ENCODE measurements around the gene NREP. TPM values are rescaled to one million over a fixed set of nuclear protein-coding genes. Genes with fewer than 3 reads are reported as not detected.
"Not testable (repeated sequence)": the region's sequence is repeated elsewhere in the genome, so short reads cannot be mapped to it uniquely, and the experiment has no call there.

Gene NREP
- total and polyA plus RNA-seq, 7 experiments from 2014 or later: 3.5 to 28.7 (median 9.0) TPM

DNA sequence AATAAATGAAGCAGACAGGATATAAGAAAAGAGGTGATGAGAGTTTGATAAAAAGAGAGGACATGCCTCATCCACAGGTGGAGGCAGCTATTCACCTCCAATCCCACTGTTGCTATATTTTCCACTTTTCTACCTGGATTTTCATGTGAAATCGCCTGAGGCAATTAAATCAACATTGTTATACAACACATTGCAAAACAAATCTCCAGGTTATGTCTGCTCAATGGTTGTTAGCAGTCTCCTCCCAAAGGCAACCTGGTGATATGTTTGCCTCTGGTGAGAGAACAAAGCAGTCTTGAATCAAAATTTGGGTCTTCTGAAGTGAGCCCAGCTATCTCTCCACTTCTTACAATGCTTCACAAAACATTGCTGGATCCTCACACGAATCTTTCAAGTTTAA is 30.0 kb downstream of the NREP start:
- Histone ChIP-seq H3K27me3 (ENCODE audit: control insufficient read depth in 2 of 2, insufficient read depth in 2 of 2, low read length in 2 of 2) (no peaks in the 10 kb centered on the region), H3K4me3 (ENCODE audit: low read length) (no peak overlapping the region), H3K36me3 (ENCODE audit: control insufficient read depth in 2 of 3, insufficient read depth in 3 of 3, low read length in 3 of 3) (no peaks in the 10 kb centered on the region), H3K9me3 (ENCODE audit: control insufficient read depth in 2 of 3, low read length in 3 of 3) (no peaks in the 10 kb centered on the region), H3K27ac (ENCODE audit: low read depth, low read length) (no peak overlapping the region), H3K4me1 (ENCODE audit: control insufficient read depth in 2 of 2, insufficient read depth in 2 of 2, low read length in 2 of 2) (no peaks in the 10 kb centered on the region)
- no peak overlapping the region for H3K27ac Mint-ChIP-seq
- H3K36me3 Mint-ChIP-seq: peaks cover 0 to 39% (median 4%) of the 10 kb centered on the region in 5 donors
- intact Hi-C loops (cut with micrococcal nuclease): no loop called here
- ATAC-seq: no peak
- no peaks in the 10 kb centered on the region for H3K9me3 Mint-ChIP-seq
- DNase-seq: no peak
- H3K4me1 Mint-ChIP-seq: peaks cover 0 to 16% (median 3%) of the 10 kb centered on the region in 7 donors
- ChIA-PET CTCF (no interaction called here), POLR2A (interaction anchor here (0.7 kb wide), 1 partner anchor 98 kb away, joined by 3 read pairs; no protein-coding TSS in a partner anchor)
- no peak overlapping the region for H3K4me3 Mint-ChIP-seq
- H3K27me3 Mint-ChIP-seq: no peaks in the 10 kb centered on the region

DNA sequence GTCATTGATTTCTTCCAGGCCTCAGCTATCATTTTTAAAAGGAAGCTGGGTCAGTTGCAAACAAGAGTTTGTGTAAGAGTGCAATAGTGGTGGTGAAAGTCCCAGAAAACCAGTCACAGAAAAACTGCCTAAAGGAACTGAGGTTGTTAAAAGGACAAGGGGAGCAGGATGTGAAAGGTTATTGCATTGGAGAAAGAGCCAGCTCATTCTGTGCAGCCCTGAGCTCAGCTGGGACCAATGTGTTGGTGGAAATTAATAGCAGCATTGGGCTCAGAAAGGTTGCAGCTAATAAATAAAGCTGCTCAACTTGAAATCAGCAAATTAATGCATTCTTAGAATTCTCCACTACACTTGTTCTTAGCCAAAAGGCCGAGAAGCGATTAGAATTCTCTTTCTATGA is 34.9 kb downstream of the NREP start:
- Mint-ChIP-seq H3K27me3 (peaks cover 7 to 17% (median 13%) of the 10 kb centered on the region in 5 donors), H3K9me3 (peaks cover 0 to 6% (median 0%) of the 10 kb centered on the region in 11 donors), H3K4me1 (no peaks in the 10 kb centered on the region), H3K27ac (no peak overlapping the region), H3K4me3 (no peak overlapping the region), H3K36me3 (peaks cover 0 to 15% (median 0%) of the 10 kb centered on the region in 5 donors)
- Histone ChIP-seq H3K4me1 (ENCODE audit: control insufficient read depth in 2 of 2, insufficient read depth in 2 of 2, low read length in 2 of 2) (no peaks in the 10 kb centered on the region), H3K27ac (ENCODE audit: low read depth, low read length) (no peak overlapping the region), H3K27me3 (ENCODE audit: control insufficient read depth in 2 of 2, insufficient read depth in 2 of 2, low read length in 2 of 2) (no peaks in the 10 kb centered on the region), H3K36me3 (ENCODE audit: control insufficient read depth in 2 of 3, insufficient read depth in 3 of 3, low read length in 3 of 3) (no peaks in the 10 kb centered on the region), H3K9me3 (ENCODE audit: control insufficient read depth in 2 of 3, low read length in 3 of 3) (no peaks in the 10 kb centered on the region), H3K4me3 (ENCODE audit: low read length) (no peak overlapping the region)
- no peak for DNase-seq
- intact Hi-C loops (cut with micrococcal nuclease): no loop called here
- ATAC-seq: no peak
- POLR2A ChIA-PET: no interaction called here
- CTCF ChIA-PET: no interaction called here

DNA sequence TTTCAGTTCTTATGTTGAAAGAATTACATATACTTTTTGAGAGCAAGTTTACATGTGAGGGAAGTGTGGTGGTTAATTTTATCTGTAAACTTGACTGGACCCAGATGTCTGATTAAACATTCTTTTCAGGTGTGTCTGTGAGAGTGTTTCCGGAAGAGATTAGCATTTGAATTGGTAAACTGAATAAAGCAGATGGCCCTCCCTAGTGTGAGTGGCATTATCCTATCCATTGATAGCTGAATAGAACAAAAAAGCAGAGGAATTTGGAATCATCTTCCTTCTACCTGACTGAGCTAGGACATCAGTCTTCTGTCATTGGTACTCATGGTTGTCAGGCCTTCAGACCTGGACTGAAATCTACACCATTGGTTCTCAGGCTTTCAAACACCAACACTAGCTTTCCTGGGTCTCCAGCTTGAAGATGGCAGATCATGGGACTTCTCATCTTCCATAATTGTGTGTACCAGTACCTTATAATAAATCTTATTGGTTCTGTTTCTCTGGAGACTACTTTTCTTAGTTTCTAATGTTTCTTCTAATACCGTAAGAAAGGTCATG is 36.6 kb downstream of the NREP start:
- Histone ChIP-seq H3K27ac (ENCODE audit: low read depth, low read length) (no peak overlapping the region), H3K27me3 (ENCODE audit: control insufficient read depth in 2 of 2, insufficient read depth in 2 of 2, low read length in 2 of 2) (no peaks in the 10 kb centered on the region), H3K36me3 (ENCODE audit: control insufficient read depth in 2 of 3, insufficient read depth in 3 of 3, low read length in 3 of 3) (no peaks in the 10 kb centered on the region), H3K4me1 (ENCODE audit: control insufficient read depth in 2 of 2, insufficient read depth in 2 of 2, low read length in 2 of 2) (no peaks in the 10 kb centered on the region), H3K9me3 (ENCODE audit: control insufficient read depth in 2 of 3, low read length in 3 of 3) (no peaks in the 10 kb centered on the region), H3K4me3 (ENCODE audit: low read length) (no peak overlapping the region)
- Mint-ChIP-seq H3K27ac (no peak overlapping the region), H3K4me3 (no peak overlapping the region), H3K27me3 (peaks cover 9 to 17% (median 13%) of the 10 kb centered on the region in 5 donors), H3K36me3 (peaks cover 0 to 6% (median 0%) of the 10 kb centered on the region in 5 donors), H3K4me1 (no peaks in the 10 kb centered on the region), H3K9me3 (peaks cover 0 to 10% (median 4%) of the 10 kb centered on the region in 11 donors)
- no peak for DNase-seq
- POLR2A ChIA-PET: no interaction called here
- CTCF ChIA-PET: no interaction called here
- ATAC-seq: no peak
- intact Hi-C loops (cut with micrococcal nuclease): no loop called here

DNA sequence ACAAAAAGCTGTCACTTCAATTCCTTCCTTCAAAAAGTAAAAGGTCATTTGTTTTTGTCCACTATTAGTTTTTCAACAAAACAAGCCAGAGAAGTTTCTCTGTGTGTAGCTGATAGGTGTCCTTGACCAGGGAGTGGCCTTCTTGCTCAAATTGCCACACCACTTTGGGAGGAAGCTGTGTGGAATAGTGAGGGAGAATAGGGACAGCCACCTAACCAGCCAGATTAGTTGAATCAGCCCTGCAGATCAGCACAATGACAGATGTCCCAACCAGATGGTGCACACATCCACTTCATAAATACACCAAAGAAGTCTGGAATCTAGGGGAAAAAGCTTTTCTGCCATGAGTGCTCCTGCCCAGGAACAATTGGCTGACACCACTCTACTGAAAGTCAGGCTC is 37.2 kb downstream of the NREP start:
- no peak overlapping the region for H3K27ac ChIP-seq (ENCODE audit: low read depth, low read length)
- Mint-ChIP-seq H3K4me1 (no peaks in the 10 kb centered on the region), H3K9me3 (peaks cover 0 to 11% (median 7%) of the 10 kb centered on the region in 11 donors), H3K36me3 (peaks cover 0 to 8% (median 0%) of the 10 kb centered on the region in 5 donors), H3K4me3 (no peak overlapping the region), H3K27ac (no peak overlapping the region), H3K27me3 (peaks cover 13 to 21% (median 14%) of the 10 kb centered on the region in 5 donors)
- POLR2A ChIA-PET: no interaction called here
- no peaks in the 10 kb centered on the region for H3K9me3 ChIP-seq (ENCODE audit: control insufficient read depth in 2 of 3, low read length in 3 of 3)
- ATAC-seq: no peak
- H3K27me3 ChIP-seq (ENCODE audit: control insufficient read depth in 2 of 2, insufficient read depth in 2 of 2, low read length in 2 of 2): no peaks in the 10 kb centered on the region
- DNase-seq: no peak
- H3K4me3 ChIP-seq (ENCODE audit: low read length): no peak overlapping the region
- H3K4me1 ChIP-seq (ENCODE audit: control insufficient read depth in 2 of 2, insufficient read depth in 2 of 2, low read length in 2 of 2): no peaks in the 10 kb centered on the region
- intact Hi-C loops (cut with micrococcal nuclease): no loop called here
- CTCF ChIA-PET: no interaction called here
- no peaks in the 10 kb centered on the region for H3K36me3 ChIP-seq (ENCODE audit: control insufficient read depth in 2 of 3, insufficient read depth in 3 of 3, low read length in 3 of 3)

DNA sequence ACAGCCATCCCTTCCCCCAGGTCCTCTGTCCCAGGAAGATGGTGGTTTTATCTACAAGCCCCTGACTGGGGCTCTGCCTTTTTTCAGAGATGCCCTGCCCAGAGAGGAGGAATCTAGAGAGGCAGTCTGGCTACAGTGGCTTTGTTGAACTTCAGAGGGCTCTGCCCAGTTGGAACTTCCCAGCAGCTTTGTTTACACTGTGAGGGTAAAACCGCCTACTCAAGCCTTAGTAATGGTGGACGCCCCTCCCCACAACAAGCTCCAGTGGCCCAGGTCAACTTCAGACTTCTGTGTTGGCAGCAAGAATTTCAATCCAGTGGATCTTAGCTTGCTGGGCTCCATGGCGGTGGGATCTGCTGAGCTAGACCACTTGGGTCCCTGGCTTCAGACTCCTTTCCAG is 40.2 kb downstream of the NREP start:
- intact Hi-C loops (cut with micrococcal nuclease); DNase-seq; H3K27me3 ChIP-seq (ENCODE audit: control insufficient read depth in 2 of 2, insufficient read depth in 2 of 2, low read length in 2 of 2); H3K4me3 Mint-ChIP-seq; H3K27ac Mint-ChIP-seq; H3K27ac ChIP-seq (ENCODE audit: low read depth, low read length); POLR2A ChIA-PET; H3K36me3 Mint-ChIP-seq; H3K9me3 ChIP-seq (ENCODE audit: control insufficient read depth in 2 of 3, low read length in 3 of 3); H3K4me1 Mint-ChIP-seq; ATAC-seq; CTCF ChIA-PET; H3K36me3 ChIP-seq (ENCODE audit: control insufficient read depth in 2 of 3, insufficient read depth in 3 of 3, low read length in 3 of 3); H3K4me3 ChIP-seq (ENCODE audit: low read length); H3K4me1 ChIP-seq (ENCODE audit: control insufficient read depth in 2 of 2, insufficient read depth in 2 of 2, low read length in 2 of 2): not testable (repeated sequence)
- Mint-ChIP-seq H3K9me3 (peaks cover 3 to 40% (median 24%) of the 10 kb centered on the region in 11 donors), H3K27me3 (peaks cover 13 to 35% (median 22%) of the 10 kb centered on the region in 5 donors)

DNA sequence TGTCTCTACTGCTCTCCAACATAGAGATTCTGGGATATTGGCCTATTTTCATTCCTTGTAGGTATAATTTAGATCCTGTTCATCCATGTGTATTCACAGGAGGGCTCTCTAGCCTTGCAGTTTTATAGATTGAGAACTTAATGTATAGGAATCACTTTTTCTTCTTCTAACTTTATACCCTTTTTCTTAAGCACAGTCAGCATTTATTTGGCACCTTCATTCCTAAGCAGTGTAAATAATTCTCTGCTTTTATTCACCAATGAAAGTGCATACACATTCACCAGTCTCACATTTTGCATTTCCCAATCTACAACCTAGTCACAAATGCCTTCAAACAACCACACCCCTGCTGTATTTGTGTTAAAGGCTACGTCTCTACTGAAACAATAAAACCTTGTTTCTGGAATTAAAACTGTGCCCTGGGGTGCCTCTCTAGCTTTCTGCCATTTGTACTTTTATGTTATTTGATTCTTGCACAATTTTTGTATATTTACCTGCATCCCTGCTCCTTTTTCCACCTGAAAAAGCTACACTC is 49.3 kb downstream of the NREP start:
- Histone ChIP-seq H3K4me3 (ENCODE audit: low read length) (no peak overlapping the region), H3K27ac (ENCODE audit: low read depth, low read length) (no peak overlapping the region), H3K4me1 (ENCODE audit: control insufficient read depth in 2 of 2, insufficient read depth in 2 of 2, low read length in 2 of 2) (no peaks in the 10 kb centered on the region), H3K36me3 (ENCODE audit: control insufficient read depth in 2 of 3, insufficient read depth in 3 of 3, low read length in 3 of 3) (no peaks in the 10 kb centered on the region), H3K27me3 (ENCODE audit: control insufficient read depth in 2 of 2, insufficient read depth in 2 of 2, low read length in 2 of 2) (no peaks in the 10 kb centered on the region), H3K9me3 (ENCODE audit: control insufficient read depth in 2 of 3, low read length in 3 of 3) (no peaks in the 10 kb centered on the region)
- DNase-seq: no peak
- no peak overlapping the region for H3K27ac Mint-ChIP-seq
- CTCF ChIA-PET: interaction anchor here (0.7 kb wide), 1 partner anchor 460 kb away, joined by 4 read pairs; no protein-coding TSS in a partner anchor
- POLR2A ChIA-PET: no interaction called here
- no peak overlapping the region for H3K4me3 Mint-ChIP-seq
- ATAC-seq: no peak
- intact Hi-C loops (cut with micrococcal nuclease): no loop called here
- H3K4me1 Mint-ChIP-seq: peaks cover 4 to 17% (median 6%) of the 10 kb centered on the region in 7 donors
- peaks cover 0 to 13% (median 7%) of the 10 kb centered on the region in 11 donors for H3K9me3 Mint-ChIP-seq
- peaks cover 0 to 13% (median 0%) of the 10 kb centered on the region in 5 donors for H3K27me3 Mint-ChIP-seq
- peaks cover 0 to 3% (median 0%) of the 10 kb centered on the region in 5 donors for H3K36me3 Mint-ChIP-seq

DNA sequence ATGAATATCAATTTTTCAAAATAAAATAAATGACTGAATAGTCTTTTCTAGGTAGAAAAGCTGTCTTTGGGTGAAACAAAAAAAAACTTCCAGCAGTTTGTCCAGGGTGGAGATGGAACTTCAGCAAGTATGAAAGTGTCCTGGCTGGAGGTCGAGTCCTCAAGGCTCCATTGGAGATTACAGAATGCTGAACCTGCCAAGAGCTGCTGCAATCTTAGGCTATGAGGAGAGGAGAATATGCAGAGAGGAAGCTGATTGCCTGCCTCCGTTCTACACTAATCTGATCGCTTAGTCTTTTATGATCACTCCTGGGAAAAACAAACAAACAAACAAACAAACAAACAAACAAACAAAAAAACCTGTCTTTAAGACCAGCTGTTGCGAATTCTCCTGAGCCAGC is 50.6 kb downstream of the NREP start:
- no peaks in the 10 kb centered on the region for H3K27me3 ChIP-seq (ENCODE audit: control insufficient read depth in 2 of 2, insufficient read depth in 2 of 2, low read length in 2 of 2)
- DNase-seq (no peak), ATAC-seq (no peak)
- Mint-ChIP-seq H3K9me3 (peaks cover 0 to 5% (median 0%) of the 10 kb centered on the region in 11 donors), H3K36me3 (peaks cover 0 to 1% (median 0%) of the 10 kb centered on the region in 5 donors), H3K27ac (no peak overlapping the region), H3K4me3 (no peak overlapping the region), H3K27me3 (peaks cover 0 to 6% (median 0%) of the 10 kb centered on the region in 5 donors), H3K4me1 (peaks cover 4 to 19% (median 6%) of the 10 kb centered on the region in 7 donors)
- intact Hi-C loops (cut with micrococcal nuclease): no loop called here
- no peaks in the 10 kb centered on the region for H3K4me1 ChIP-seq (ENCODE audit: control insufficient read depth in 2 of 2, insufficient read depth in 2 of 2, low read length in 2 of 2)
- ChIA-PET POLR2A (no interaction called here), CTCF (no interaction called here)
- no peaks in the 10 kb centered on the region for H3K9me3 ChIP-seq (ENCODE audit: control insufficient read depth in 2 of 3, low read length in 3 of 3)
- H3K36me3 ChIP-seq (ENCODE audit: control insufficient read depth in 2 of 3, insufficient read depth in 3 of 3, low read length in 3 of 3): no peaks in the 10 kb centered on the region
- H3K4me3 ChIP-seq (ENCODE audit: low read length): no peak overlapping the region
- H3K27ac ChIP-seq (ENCODE audit: low read depth, low read length): no peak overlapping the region

Measured in naive thymus-derived CD4-positive, alpha-beta T cell (primary cell).